C4-2B (cell line): ENCODE data around the gene AP1S3.

Experiments
- CTCF ChIP-seq: fragments of 450-650 bp; conservative IDR thresholded peaks from 2 replicates; pipeline ENCODE4 v1.5.1; 2017; ENCODE audit warnings: mild to moderate bottlenecking
- ZFX ChIP-seq: fragments of 450-650 bp; IDR thresholded peaks from 2 replicates; pipeline ENCODE4 v1.6.1; 2017

GRCh38 chr2:223725986-223726970 is 111.1 kb downstream of the AP1S3 start:
- no peak for TF ChIP-seq CTCF
- TF ChIP-seq ZFX: no peak
